ENCODE measurements around the gene ALKBH4. TPM values are rescaled to one million over a fixed set of nuclear protein-coding genes. Genes with fewer than 3 reads are reported as not detected.
"Not testable (repeated sequence)": the region's sequence is repeated elsewhere in the genome, so short reads cannot be mapped to it uniquely, and the experiment has no call there.

ALKBH4 gene
- total and polyA plus RNA-seq, 2 of the 8 experiments (the other 6 are each of a cell fraction or from before 2014, with no cell fraction given), result 10.2 to 16.6 TPM

DNA sequence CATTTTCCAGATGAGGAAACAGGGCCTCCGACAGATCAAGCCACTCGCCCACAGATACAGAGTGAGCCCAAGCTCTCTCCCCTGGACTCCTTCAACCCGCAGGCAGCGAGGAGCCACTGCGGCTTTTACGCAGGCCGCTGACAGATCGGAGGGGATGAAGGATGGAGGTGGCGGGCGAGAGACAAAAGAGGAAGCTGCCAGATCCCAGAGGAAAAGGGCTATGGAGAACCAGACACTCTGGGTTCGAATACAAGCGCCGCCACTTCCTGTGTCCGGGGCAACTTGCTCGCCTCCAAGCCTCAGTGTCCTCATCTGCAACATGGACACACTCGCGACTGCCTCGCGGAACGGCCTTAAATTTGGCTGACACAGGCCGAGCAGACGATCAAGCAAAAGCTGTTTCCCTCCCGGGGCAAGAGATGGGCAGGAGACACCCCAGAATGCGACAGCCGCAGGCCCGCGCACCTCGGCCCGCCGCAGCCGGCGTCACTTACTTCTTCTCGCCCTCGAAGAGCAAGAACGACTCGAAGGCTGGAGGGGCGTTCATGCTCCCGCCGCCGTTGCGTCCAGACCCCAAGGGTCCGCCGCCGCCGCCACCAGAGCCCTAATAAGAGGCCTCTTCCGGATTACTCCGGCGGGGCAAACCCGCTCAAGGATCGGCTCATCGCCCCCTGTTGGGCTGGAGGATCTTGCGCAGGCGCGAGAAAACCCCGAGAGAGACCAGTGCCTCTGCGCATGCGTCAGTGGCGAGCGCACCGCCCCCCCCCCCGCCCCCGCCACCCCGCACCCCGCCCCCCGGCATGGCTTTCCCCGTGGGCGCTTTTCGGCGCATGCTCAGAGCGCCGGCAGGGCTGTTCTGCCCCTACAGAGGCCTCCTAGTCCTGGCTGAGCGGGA is 13.9 kb upstream of the ALKBH4 start, which contains the start of gene POLR2J:
TSS of gene POLR2J (minus strand) at position 609 of the 895 bp plus-strand sequence. CDS start at position 547, 62 bp downstream.
- H3K4ac ChIP-seq (replicated peaks; ENCODE audit: insufficient read length, low read depth, low read length); H3K14ac ChIP-seq (ENCODE audit: insufficient read length); H4K91ac ChIP-seq (replicated peaks; ENCODE audit: insufficient read length, low read length); H3K27ac ChIP-seq (ENCODE audit: low read depth, low read length); H3K23me2 ChIP-seq (ENCODE audit: low read depth, low read length); H2AFZ ChIP-seq (ENCODE audit: low read length); H2AK5ac ChIP-seq (ENCODE audit: low read depth, low read length); H3K4me2 ChIP-seq (ENCODE audit: insufficient read depth in 1 of 2, low read depth in 2 of 2, low read length in 2 of 2); H3K79me1 ChIP-seq (ENCODE audit: low read depth, low read length); H3K27me3 ChIP-seq (replicated peaks in 1 of 4; ENCODE audit: control insufficient read depth in 3 of 4, extremely low read depth in 1 of 4, insufficient read depth in 3 of 4, low read length in 3 of 4); H2BK5ac ChIP-seq (ENCODE audit: low read depth, low read length); H3K4me1 ChIP-seq (replicated peaks in 1 of 4; ENCODE audit: control insufficient read depth in 3 of 4, insufficient read depth in 4 of 4, low read length in 3 of 4); H3K9me3 ChIP-seq (ENCODE audit: insufficient read depth in 2 of 2, low read depth in 1 of 2, low read length in 1 of 2); H2BK120ac ChIP-seq (replicated peaks; ENCODE audit: low read depth, low read length); H3K18ac ChIP-seq (ENCODE audit: extremely low read depth, low read length); FAIRE-seq; H3K79me2 ChIP-seq (ENCODE audit: control insufficient read depth in 1 of 2, insufficient read depth in 2 of 2, low read length in 2 of 2); H3K9ac ChIP-seq (replicated peaks in 1 of 4; ENCODE audit: extremely low read depth in 1 of 4, low read depth in 3 of 4, low read length in 3 of 4); H4K20me1 ChIP-seq (replicated peaks in 1 of 2; ENCODE audit: control insufficient read depth in 1 of 2, insufficient read depth in 2 of 2, low read length in 2 of 2); H2BK12ac ChIP-seq (ENCODE audit: low read depth, low read length); H4K5ac ChIP-seq (ENCODE audit: insufficient read length, low read depth, low read length); POLR2A ChIA-PET (ENCODE audit: partially characterized antibody); H3K36me3 ChIP-seq (ENCODE audit: control insufficient read depth in 2 of 4, insufficient read depth in 4 of 4, low read length in 3 of 4); H3K56ac ChIP-seq (replicated peaks; ENCODE audit: insufficient read length, low read depth, low read length); H3K23ac ChIP-seq (ENCODE audit: insufficient read length); H4K8ac ChIP-seq (ENCODE audit: extremely low read depth, insufficient read depth, low read length); CTCF ChIA-PET (ENCODE audit: partially characterized antibody); H2BK15ac ChIP-seq (ENCODE audit: low read length); H2BK20ac ChIP-seq (ENCODE audit: low read length): not testable (repeated sequence)
- peak within 1 kb of the TSS in 3 of 4 experiments; percentile 21 to 54 (median 23); a peak in 4 of 8 replicates for H3K4me3 ChIP-seq (ENCODE audit: extremely low read depth in 1 of 4, insufficient read depth in 2 of 4, low read depth in 3 of 4, low read length in 4 of 4)
- peak; percentile 57 to 98 for DNase-seq (ENCODE audit: low read depth in 1 of 2, low spot score in 2 of 2)
- WGBS, 2 experiments (ENCODE audit: extremely low coverage in 1 of 2, insufficient coverage in 1 of 2, insufficient read length in 1 of 2, insufficient replicate concordance in 2 of 2, low coverage in 1 of 2, low lambda C conversion rate in 2 of 2, missing lambda C conversion rate in 1 of 2), result 0% methylated on average over 21 of the region's 72 CpGs; no CpG with 5 or more reads in 1 of the 2 experiments
- TF ChIP-seq, protein P1, sequence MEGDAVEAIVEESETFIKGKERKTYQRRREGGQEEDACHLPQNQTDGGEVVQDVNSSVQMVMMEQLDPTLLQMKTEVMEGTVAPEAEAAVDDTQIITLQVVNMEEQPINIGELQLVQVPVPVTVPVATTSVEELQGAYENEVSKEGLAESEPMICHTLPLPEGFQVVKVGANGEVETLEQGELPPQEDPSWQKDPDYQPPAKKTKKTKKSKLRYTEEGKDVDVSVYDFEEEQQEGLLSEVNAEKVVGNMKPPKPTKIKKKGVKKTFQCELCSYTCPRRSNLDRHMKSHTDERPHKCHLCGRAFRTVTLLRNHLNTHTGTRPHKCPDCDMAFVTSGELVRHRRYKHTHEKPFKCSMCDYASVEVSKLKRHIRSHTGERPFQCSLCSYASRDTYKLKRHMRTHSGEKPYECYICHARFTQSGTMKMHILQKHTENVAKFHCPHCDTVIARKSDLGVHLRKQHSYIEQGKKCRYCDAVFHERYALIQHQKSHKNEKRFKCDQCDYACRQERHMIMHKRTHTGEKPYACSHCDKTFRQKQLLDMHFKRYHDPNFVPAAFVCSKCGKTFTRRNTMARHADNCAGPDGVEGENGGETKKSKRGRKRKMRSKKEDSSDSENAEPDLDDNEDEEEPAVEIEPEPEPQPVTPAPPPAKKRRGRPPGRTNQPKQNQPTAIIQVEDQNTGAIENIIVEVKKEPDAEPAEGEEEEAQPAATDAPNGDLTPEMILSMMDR (IDR thresholded peaks at IDR 0.05; ENCODE audit: control extremely low read depth in 1 of 3, insufficient read depth in 1 of 3, low read depth in 1 of 3, low read length in 3 of 3), result peak in 1 of 3 experiments; percentile 36; a peak in 2 of 4 replicates
- TF ChIP-seq TBP (IDR thresholded peaks at IDR 0.05; ENCODE audit: low read depth, low read length) (peak; percentile 71), POLR2A (IDR thresholded peaks at IDR 0.05; ENCODE audit: control extremely low read depth in 1 of 2, low read depth in 2 of 2, low read length in 2 of 2) (0 out of 3 replicates have a peak, but pooled peaks of 1 of the 2 experiments have one; percentile 33), NRF1 (IDR thresholded peaks at IDR 0.05; ENCODE audit: low read depth, low read length) (peak; percentile 27; the same call in 1 of the 2 replicates), TAF1 (IDR thresholded peaks at IDR 0.05; ENCODE audit: low read depth, low read length) (peak; percentile 80), POLR2AphosphoS5 (IDR thresholded peaks at IDR 0.05; ENCODE audit: low read depth, low read length) (0 out of 2 replicates have a peak, but pooled peaks have one; percentile 36)
